Stimulated activated CD4-positive, alpha-beta T cell treated with anti-CD3 and anti-CD28 coated beads, TNF-alpha, amount 100 ng/mL, for 48 hours (primary cell): ENCODE results near the gene GAB1.

Experiments
- DNase-seq, 3 donors: peaks; one replicate each; pipeline ENCODE4 v3.0.0-alpha.2; 2020; ENCODE audit warnings: low read depth in 3 of 3

GAB1 gene

GRCh38 chr4:143489106-143489505, 152.4 kb downstream of the GAB1 start:
- DNase-seq: no peak

GRCh38 chr4:143498021-143498420, 161.3 kb downstream of the GAB1 start:
- DNase-seq: no peak

- no peak for DNase-seq
Observed at GRCh38 chr4:143502231-143502630, 165.6 kb downstream of the GAB1 start.

- no peak for DNase-seq
Observed at GRCh38 chr4:143506031-143506430, 169.4 kb downstream of the GAB1 start.

GRCh38 chr4:143511906-143512305, 175.2 kb downstream of the GAB1 start:
- no peak for DNase-seq

GRCh38 chr4:143512978-143513313, 176.3 kb downstream of the GAB1 start:
- no peak for DNase-seq

GRCh38 chr4:143513314-143514168, 176.9 kb downstream of the GAB1 start, which contains the start of gene SMARCA5:
TSS of gene SMARCA5 (plus strand) at chr4:143513702. CDS start at chr4:143513925, 223 bp downstream.
- peak; percentile 93 to 95 (median 94) for DNase-seq

- no peak for DNase-seq
Observed at GRCh38 chr4:143514169-143514495, 177.5 kb downstream of the GAB1 start.

- peak in 1 of 3 donors; percentile 6 for DNase-seq
Observed at GRCh38 chr4:143514497-143514896, 177.8 kb downstream of the GAB1 start.

- DNase-seq: no peak
Observed at GRCh38 chr4:143514901-143515300, 178.2 kb downstream of the GAB1 start.

GRCh38 chr4:143515905-143516304, 179.2 kb downstream of the GAB1 start:
- DNase-seq: no peak

GRCh38 chr4:143517764-143518163, 181.1 kb downstream of the GAB1 start:
- no peak for DNase-seq
